ENCODE data around the gene WDR90. TPM values are rescaled to one million over a fixed set of nuclear protein-coding genes. Genes with fewer than 3 reads are reported as not detected.
A peak's percentile ranks its signal among the peaks of the same experiment; 100 is the strongest.

Gene WDR90
- total RNA-seq, 1 donor from 2014 or later: 102 TPM

GRCh38 chr16:683396-684070, 34.4 kb downstream of the WDR90 start:
- Mint-ChIP-seq H3K27ac (peak overlapping the region; percentile 31), H3K27me3 (no peaks in the 10 kb centered on the region), H3K4me1 (ENCODE audit: unreplicated experiment) (peaks cover 3% of the 10 kb centered on the region), H3K9me3 (no peaks in the 10 kb centered on the region), H3K36me3 (peaks cover 4% of the 10 kb centered on the region), H3K4me3 (peak overlapping the region; percentile 84)
- no peak for DNase-seq (ENCODE audit: extremely low spot score, unreplicated experiment)
- TF ChIP-seq, protein P1, sequence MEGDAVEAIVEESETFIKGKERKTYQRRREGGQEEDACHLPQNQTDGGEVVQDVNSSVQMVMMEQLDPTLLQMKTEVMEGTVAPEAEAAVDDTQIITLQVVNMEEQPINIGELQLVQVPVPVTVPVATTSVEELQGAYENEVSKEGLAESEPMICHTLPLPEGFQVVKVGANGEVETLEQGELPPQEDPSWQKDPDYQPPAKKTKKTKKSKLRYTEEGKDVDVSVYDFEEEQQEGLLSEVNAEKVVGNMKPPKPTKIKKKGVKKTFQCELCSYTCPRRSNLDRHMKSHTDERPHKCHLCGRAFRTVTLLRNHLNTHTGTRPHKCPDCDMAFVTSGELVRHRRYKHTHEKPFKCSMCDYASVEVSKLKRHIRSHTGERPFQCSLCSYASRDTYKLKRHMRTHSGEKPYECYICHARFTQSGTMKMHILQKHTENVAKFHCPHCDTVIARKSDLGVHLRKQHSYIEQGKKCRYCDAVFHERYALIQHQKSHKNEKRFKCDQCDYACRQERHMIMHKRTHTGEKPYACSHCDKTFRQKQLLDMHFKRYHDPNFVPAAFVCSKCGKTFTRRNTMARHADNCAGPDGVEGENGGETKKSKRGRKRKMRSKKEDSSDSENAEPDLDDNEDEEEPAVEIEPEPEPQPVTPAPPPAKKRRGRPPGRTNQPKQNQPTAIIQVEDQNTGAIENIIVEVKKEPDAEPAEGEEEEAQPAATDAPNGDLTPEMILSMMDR (conservative IDR thresholded peaks at IDR 0.05): no peak

GRCh38 chr16:684071-684794, 35.1 kb downstream of the WDR90 start, which contains the start of gene JMJD8:
TSS of gene JMJD8 (minus strand) at chr16:684334. CDS start at chr16:684319, 15 bp downstream.
- H3K27me3 Mint-ChIP-seq: no peaks in the 10 kb centered on the region
- H3K9me3 Mint-ChIP-seq: no peaks in the 10 kb centered on the region
- H3K36me3 Mint-ChIP-seq: peaks cover 4% of the 10 kb centered on the region
- H3K4me1 Mint-ChIP-seq (ENCODE audit: unreplicated experiment): peaks cover 7% of the 10 kb centered on the region
- TF ChIP-seq, protein P1 (conservative IDR thresholded peaks at IDR 0.05): no peak
- DNase-seq (ENCODE audit: extremely low spot score, unreplicated experiment): peak; percentile 97
- peak within 1 kb of the TSS; percentile 84 for H3K4me3 Mint-ChIP-seq
- peak within 1 kb of the TSS; percentile 31 for H3K27ac Mint-ChIP-seq

GRCh38 chr16:684961-685696, 36.0 kb downstream of the WDR90 start:
- no peak for DNase-seq (ENCODE audit: extremely low spot score, unreplicated experiment)
- Mint-ChIP-seq H3K36me3 (peaks cover 4% of the 10 kb centered on the region), H3K4me1 (ENCODE audit: unreplicated experiment) (peaks cover 7% of the 10 kb centered on the region), H3K27ac (no peak overlapping the region), H3K4me3 (no peak overlapping the region), H3K27me3 (no peaks in the 10 kb centered on the region), H3K9me3 (no peaks in the 10 kb centered on the region)
- TF ChIP-seq, protein P1 (conservative IDR thresholded peaks at IDR 0.05): no peak

- no peaks in the 10 kb centered on the region for H3K27me3 Mint-ChIP-seq
- no peak overlapping the region for H3K4me3 Mint-ChIP-seq
- TF ChIP-seq, protein P1 (conservative IDR thresholded peaks at IDR 0.05): peak; percentile 64
- H3K36me3 Mint-ChIP-seq: peaks cover 4% of the 10 kb centered on the region
- DNase-seq (ENCODE audit: extremely low spot score, unreplicated experiment): no peak
- H3K9me3 Mint-ChIP-seq: no peaks in the 10 kb centered on the region
- H3K4me1 Mint-ChIP-seq (ENCODE audit: unreplicated experiment): peaks cover 7% of the 10 kb centered on the region
- peak overlapping the region; percentile 26 for H3K27ac Mint-ChIP-seq
Observed at GRCh38 chr16:685967-686366, 36.8 kb downstream of the WDR90 start.

GRCh38 chr16:686459-687260, 37.5 kb downstream of the WDR90 start:
- no peak overlapping the region for H3K27ac Mint-ChIP-seq
- no peaks in the 10 kb centered on the region for H3K27me3 Mint-ChIP-seq
- H3K4me3 Mint-ChIP-seq: no peak overlapping the region
- H3K36me3 Mint-ChIP-seq: peaks cover 4% of the 10 kb centered on the region
- peaks cover 7% of the 10 kb centered on the region for H3K4me1 Mint-ChIP-seq (ENCODE audit: unreplicated experiment)
- TF ChIP-seq, protein P1 (conservative IDR thresholded peaks at IDR 0.05): no peak
- no peak for DNase-seq (ENCODE audit: extremely low spot score, unreplicated experiment)
- H3K9me3 Mint-ChIP-seq: no peaks in the 10 kb centered on the region
